ENCODE results near the gene ADNP2.

The ADNP2 gene

DNA sequence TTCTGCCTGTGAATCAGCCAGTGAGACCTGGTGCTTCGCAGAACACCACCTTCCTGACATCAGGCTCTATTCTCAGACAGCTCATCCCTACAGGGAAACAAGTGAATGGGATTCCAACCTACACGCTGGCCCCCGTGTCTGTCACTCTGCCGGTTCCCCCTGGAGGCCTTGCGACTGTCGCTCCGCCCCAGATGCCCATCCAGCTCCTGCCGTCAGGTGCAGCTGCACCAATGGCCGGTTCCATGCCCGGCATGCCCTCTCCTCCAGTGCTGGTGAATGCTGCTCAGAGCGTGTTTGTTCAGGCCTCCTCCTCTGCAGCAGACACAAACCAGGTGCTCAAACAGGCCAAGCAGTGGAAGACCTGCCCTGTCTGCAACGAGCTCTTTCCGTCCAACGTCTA, 28.1 kb downstream of the ADNP2 start:
- TF ChIP-seq POLR2AphosphoS5 (IDR thresholded peaks at IDR 0.05; ENCODE audit: low read depth, low read length) (peak; percentile 5; the same call in 1 of the 2 replicates), SPI1 (IDR thresholded peaks at IDR 0.05; ENCODE audit: low read depth, low read length) (no peak)
- DNase-seq (ENCODE audit: insufficient read length, low spot score) (no peak), FAIRE-seq (no peak)

DNA sequence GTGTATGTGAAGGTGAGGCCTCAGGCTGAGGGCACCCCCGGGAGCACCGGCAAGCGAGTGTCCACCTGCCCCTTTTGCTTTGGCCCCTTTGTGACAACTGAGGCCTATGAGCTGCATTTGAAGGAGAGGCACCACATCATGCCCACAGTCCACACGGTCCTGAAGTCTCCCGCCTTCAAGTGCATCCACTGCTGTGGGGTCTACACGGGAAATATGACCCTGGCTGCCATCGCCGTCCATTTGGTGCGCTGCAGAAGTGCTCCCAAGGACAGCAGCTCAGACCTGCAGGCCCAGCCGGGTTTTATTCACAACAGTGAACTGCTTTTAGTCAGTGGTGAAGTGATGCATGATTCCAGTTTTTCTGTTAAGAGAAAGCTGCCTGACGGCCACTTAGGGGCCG, 28.9 kb downstream of the ADNP2 start:
- DNase-seq (ENCODE audit: insufficient read length, low spot score) (no peak), FAIRE-seq (no peak)
- TF ChIP-seq POLR2AphosphoS5 (IDR thresholded peaks at IDR 0.05; ENCODE audit: low read depth, low read length) = 0 out of 2 replicates have a peak, but pooled peaks have one; percentile 48
- TF ChIP-seq SPI1 (IDR thresholded peaks at IDR 0.05; ENCODE audit: low read depth, low read length) = no peak

GRCh38 chr18:80140455-80140985, 31.5 kb downstream of the ADNP2 start:
- FAIRE-seq (no peak), DNase-seq (ENCODE audit: insufficient read length, low spot score) (no peak)
- no peak for TF ChIP-seq POLR2A (IDR thresholded peaks at IDR 0.05; ENCODE audit: low read depth, low read length)
- TF ChIP-seq POLR2AphosphoS5 (IDR thresholded peaks at IDR 0.05; ENCODE audit: low read depth, low read length) = peak; percentile 49

GRCh38 chr18:80143881-80144280, 34.8 kb downstream of the ADNP2 start:
- no peak for FAIRE-seq
- DNase-seq (ENCODE audit: insufficient read length, low spot score) = no peak
- no peak for TF ChIP-seq PAX5 (IDR thresholded peaks at IDR 0.05; ENCODE audit: insufficient read depth, low read length, severe bottlenecking)
- TF ChIP-seq SPI1 (IDR thresholded peaks at IDR 0.05; ENCODE audit: low read depth, low read length) = no peak
- no peak for TF ChIP-seq POLR2A (IDR thresholded peaks at IDR 0.05; ENCODE audit: low read depth, low read length)
- no peak for TF ChIP-seq POU2F2 (IDR thresholded peaks at IDR 0.05; ENCODE audit: low read depth, low read length)
- no peak for TF ChIP-seq TAF1 (IDR thresholded peaks at IDR 0.05; ENCODE audit: low read depth, low read length)
- TF ChIP-seq POLR2AphosphoS5 (IDR thresholded peaks at IDR 0.05; ENCODE audit: low read depth, low read length) = no peak

DNA sequence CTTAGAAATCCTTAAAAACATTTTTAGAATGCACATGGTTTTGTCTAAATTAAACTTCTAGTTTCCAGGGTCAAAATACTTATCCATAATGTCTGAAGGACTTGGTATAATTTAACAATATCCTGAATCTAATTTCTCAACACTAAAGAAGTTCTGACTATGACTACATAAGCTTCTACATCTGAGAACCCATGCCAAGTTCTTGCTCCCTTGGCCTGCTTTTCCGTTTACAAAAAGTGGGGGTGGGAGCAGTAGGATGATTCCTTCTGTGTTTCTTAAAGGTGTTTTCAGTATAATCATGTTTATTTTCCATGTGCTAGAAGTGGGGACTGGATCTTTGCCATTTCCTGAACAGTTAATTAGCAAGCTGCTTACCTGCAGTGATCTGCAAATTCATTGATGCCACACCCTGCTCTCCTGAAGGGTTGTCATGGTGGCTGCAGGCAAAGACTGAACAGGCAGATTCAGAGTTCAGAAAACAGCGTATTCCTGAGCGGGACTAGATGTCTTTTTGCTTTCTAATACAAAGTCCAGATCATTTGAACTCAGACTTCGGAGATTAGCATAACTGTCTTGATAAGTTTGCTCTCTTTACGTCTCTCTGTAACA, 36.2 kb downstream of the ADNP2 start:
- no peak for FAIRE-seq
- no peak for TF ChIP-seq POLR2A (IDR thresholded peaks at IDR 0.05; ENCODE audit: low read depth, low read length)
- TF ChIP-seq POU2F2 (IDR thresholded peaks at IDR 0.05; ENCODE audit: low read depth, low read length) = no peak
- TF ChIP-seq TAF1 (IDR thresholded peaks at IDR 0.05; ENCODE audit: low read depth, low read length) = no peak
- no peak for TF ChIP-seq PAX5 (IDR thresholded peaks at IDR 0.05; ENCODE audit: insufficient read depth, low read length, severe bottlenecking)
- no peak for TF ChIP-seq SPI1 (IDR thresholded peaks at IDR 0.05; ENCODE audit: low read depth, low read length)
- no peak for TF ChIP-seq POLR2AphosphoS5 (IDR thresholded peaks at IDR 0.05; ENCODE audit: low read depth, low read length)
- DNase-seq (ENCODE audit: insufficient read length, low spot score) = no peak

DNA sequence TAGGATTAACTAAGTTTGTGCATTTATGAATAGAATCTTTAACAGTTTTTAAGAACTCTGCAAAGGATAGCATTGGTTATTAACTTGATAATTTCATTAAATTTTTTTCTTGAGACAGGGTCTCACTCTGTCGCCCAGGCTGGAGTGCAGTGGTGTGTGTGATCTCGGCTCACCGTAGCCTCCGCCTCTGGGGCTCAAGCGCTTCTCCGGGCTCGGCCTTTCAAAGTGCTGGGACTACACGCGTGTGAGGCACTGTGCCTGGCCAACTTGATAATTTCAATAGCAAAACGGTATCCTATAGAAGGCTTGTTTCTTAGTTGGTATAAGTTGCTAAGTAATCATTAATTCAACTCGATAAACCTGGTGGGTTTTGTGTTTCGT, 38.0 kb downstream of the ADNP2 start:
- DNase-seq (ENCODE audit: insufficient read length, low spot score) (no peak), FAIRE-seq (no peak)
- no peak for TF ChIP-seq POLR2A (IDR thresholded peaks at IDR 0.05; ENCODE audit: low read depth, low read length)
- no peak for TF ChIP-seq SPI1 (IDR thresholded peaks at IDR 0.05; ENCODE audit: low read depth, low read length)
- no peak for TF ChIP-seq PAX5 (IDR thresholded peaks at IDR 0.05; ENCODE audit: insufficient read depth, low read length, severe bottlenecking)
- TF ChIP-seq POLR2AphosphoS5 (IDR thresholded peaks at IDR 0.05; ENCODE audit: low read depth, low read length) = no peak
- TF ChIP-seq POU2F2 (IDR thresholded peaks at IDR 0.05; ENCODE audit: low read depth, low read length) = no peak
- no peak for TF ChIP-seq TAF1 (IDR thresholded peaks at IDR 0.05; ENCODE audit: low read depth, low read length)

DNA sequence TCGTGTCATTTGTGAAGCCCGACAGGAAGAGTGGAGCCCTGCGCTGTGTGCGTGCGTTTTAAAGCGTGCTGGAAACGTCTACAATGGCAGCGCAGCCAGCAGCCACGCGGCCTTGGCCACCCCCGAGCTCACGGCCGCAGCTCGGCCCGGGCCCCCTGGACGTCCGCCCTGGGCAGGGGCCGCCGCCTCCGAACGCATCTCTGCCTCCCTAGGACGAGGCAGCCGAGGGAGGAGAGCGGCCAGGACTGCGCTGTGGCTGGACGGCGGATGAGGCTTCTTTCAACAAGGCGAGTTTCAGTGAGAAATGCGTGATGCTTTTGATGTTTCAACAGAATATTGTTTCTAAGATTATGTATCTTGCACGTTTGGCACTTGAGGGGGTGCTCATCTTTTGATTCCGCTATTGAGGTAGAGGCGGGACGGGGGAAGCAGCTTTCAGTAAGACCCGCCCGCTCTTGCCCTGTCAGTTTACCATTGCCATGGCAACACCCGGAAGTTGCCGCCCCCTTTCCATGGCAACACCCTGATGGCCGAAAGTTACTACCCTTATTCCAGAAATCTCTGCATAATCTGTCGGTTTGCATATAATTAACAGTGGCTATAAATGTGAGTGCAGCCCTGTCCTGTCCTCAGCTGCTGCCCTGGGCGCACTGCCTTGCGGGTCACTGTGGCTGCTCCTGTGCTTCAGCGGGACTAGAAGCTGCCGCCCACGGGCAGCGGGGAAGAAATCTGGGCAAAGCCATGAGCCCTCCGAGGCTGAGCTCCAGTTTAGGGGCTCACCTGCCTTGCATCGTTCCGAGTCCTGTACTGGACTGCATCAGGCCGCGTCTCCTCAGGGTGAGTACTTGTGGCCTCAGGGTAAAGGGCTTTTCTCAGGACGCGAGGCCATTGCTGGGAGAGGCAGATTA, 38.6 kb downstream of the ADNP2 start:
- FAIRE-seq (peak; percentile 99), DNase-seq (ENCODE audit: insufficient read length, low spot score) (peak; percentile 56)
- peak; percentile 19; the same call in 1 of the 2 replicates for TF ChIP-seq TAF1 (IDR thresholded peaks at IDR 0.05; ENCODE audit: low read depth, low read length)
- 0 out of 2 replicates have a peak, but pooled peaks have one; percentile 28 for TF ChIP-seq POLR2AphosphoS5 (IDR thresholded peaks at IDR 0.05; ENCODE audit: low read depth, low read length)
- no peak; the same call in 1 of the 2 replicates for TF ChIP-seq POU2F2 (IDR thresholded peaks at IDR 0.05; ENCODE audit: low read depth, low read length)
- TF ChIP-seq SPI1 (IDR thresholded peaks at IDR 0.05; ENCODE audit: low read depth, low read length) = no peak
- peak; percentile 46; the same call in 1 of the 2 replicates for TF ChIP-seq POLR2A (IDR thresholded peaks at IDR 0.05; ENCODE audit: low read depth, low read length)
- no peak for TF ChIP-seq PAX5 (IDR thresholded peaks at IDR 0.05; ENCODE audit: insufficient read depth, low read length, severe bottlenecking)

DNA sequence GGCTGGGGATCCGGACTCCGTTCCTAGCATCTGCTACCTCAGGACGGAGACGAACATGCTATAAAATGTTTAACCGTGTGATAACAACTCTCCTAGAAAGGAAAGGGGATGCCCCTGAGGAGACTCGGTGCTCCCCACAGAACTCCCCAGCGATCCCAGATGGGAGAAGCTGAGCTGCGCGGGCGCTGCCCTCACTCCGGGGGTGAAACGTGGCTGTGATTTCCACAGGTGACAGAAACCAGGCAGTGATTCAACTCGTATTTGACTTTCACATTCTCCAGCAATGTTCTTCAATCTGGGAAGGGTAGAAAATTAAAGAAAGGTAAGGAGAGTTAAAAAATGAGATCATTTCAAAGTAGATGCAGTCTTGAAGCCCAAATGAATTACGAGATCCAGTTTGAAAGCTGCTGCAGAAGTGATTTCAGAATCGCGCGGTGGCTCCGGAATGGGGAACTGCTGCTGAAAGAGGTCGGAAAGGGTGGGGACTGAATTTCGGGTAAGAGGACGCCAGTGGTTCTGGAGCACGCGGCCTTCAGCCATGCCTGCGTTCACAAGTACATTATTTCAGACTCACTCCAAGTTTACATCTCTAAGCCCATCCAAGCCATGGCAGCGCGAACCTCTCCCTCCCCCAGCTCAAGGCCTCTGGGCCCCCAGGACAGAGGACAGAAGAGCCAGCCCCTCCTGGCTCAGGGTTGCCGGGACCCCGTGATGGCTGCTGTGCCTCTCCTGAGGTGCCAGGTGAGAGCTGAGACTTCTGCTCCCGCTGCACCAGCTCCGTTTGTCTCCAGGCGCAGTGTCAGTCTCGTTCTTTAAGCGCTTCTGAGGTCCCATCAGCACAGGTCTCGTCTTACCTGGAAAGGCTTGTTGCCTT, 39.5 kb downstream of the ADNP2 start:
- FAIRE-seq (peak; percentile 56), DNase-seq (ENCODE audit: insufficient read length, low spot score) (no peak)
- no peak for TF ChIP-seq POLR2A (IDR thresholded peaks at IDR 0.05; ENCODE audit: low read depth, low read length)
- TF ChIP-seq POU2F2 (IDR thresholded peaks at IDR 0.05; ENCODE audit: low read depth, low read length) = no peak
- TF ChIP-seq POLR2AphosphoS5 (IDR thresholded peaks at IDR 0.05; ENCODE audit: low read depth, low read length) = no peak
- no peak for TF ChIP-seq PAX5 (IDR thresholded peaks at IDR 0.05; ENCODE audit: insufficient read depth, low read length, severe bottlenecking)
- no peak for TF ChIP-seq TAF1 (IDR thresholded peaks at IDR 0.05; ENCODE audit: low read depth, low read length)
- TF ChIP-seq SPI1 (IDR thresholded peaks at IDR 0.05; ENCODE audit: low read depth, low read length) = peak; percentile 80

DNA sequence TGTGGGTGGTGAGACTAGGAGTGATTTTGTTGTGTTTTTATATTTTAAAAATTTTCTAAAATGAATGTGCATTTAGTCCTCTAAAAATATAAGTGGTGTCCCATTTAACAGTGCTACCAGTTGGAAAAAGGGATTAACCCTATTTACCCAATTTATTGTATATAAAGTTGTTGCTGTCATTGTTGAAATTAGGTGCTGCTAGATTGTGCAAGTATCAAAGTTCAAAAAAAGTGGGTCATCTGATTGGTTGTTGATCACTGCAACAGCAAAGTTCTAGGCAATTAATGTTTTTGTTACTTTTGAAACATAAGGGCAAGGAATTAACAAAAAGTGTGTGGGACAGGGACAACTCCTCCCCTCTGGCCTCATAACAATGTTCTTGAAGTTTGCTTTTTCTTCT, 40.6 kb downstream of the ADNP2 start:
- FAIRE-seq (no peak), DNase-seq (ENCODE audit: insufficient read length, low spot score) (no peak)
- TF ChIP-seq TAF1 (IDR thresholded peaks at IDR 0.05; ENCODE audit: low read depth, low read length) (no peak), SPI1 (IDR thresholded peaks at IDR 0.05; ENCODE audit: low read depth, low read length) (no peak), POLR2A (IDR thresholded peaks at IDR 0.05; ENCODE audit: low read depth, low read length) (no peak), POU2F2 (IDR thresholded peaks at IDR 0.05; ENCODE audit: low read depth, low read length) (no peak), POLR2AphosphoS5 (IDR thresholded peaks at IDR 0.05; ENCODE audit: low read depth, low read length) (no peak), PAX5 (IDR thresholded peaks at IDR 0.05; ENCODE audit: insufficient read depth, low read length, severe bottlenecking) (no peak)
